Measurements from ENCODE around the gene CALN1.

- TF ChIP-seq JUND (IDR thresholded peaks at IDR 0.05) = no peak
- TF ChIP-seq CTCF (IDR thresholded peaks at IDR 0.05; ENCODE audit: low read depth, low read length, missing input control) = no peak
- no peak for TF ChIP-seq MAX (IDR thresholded peaks at IDR 0.05)
- no peak for TF ChIP-seq RXRA (IDR thresholded peaks at IDR 0.05)
- no peak for TF ChIP-seq FOXA2 (IDR thresholded peaks at IDR 0.05)
- TF ChIP-seq REST (IDR thresholded peaks at IDR 0.05) = no peak
- TF ChIP-seq TAF1 (conservative IDR thresholded peaks at IDR 0.05) = no peak
- TF ChIP-seq HNF4G (IDR thresholded peaks at IDR 0.05) = no peak
- no peak for TF ChIP-seq ZBTB33 (IDR thresholded peaks at IDR 0.05)
- TF ChIP-seq SP1 (IDR thresholded peaks at IDR 0.05) = no peak
- TF ChIP-seq GABPA (IDR thresholded peaks at IDR 0.05 in 1 of 2, conservative IDR thresholded peaks at IDR 0.05 in 1 of 2) = no peak
- TF ChIP-seq RAD21 (IDR thresholded peaks at IDR 0.05) = no peak
- TF ChIP-seq YY1 (IDR thresholded peaks at IDR 0.05) = no peak
These were observed 506.3 kb downstream of the CALN1 start for GRCh38 chr7:71905821-71906220.

Measured in liver (tissue), 3 donors.